K562 (cell line): ENCODE data around the gene SLC4A2. TPM values are rescaled to one million over a fixed set of nuclear protein-coding genes. Genes with fewer than 3 reads are reported as not detected.

Experiments
- ARNT ChIP-seq, 2 experiments: fragments of 450-650 bp; IDR thresholded peaks; 2 replicates each; pipeline ENCODE4 v1.6.1; 2016; ENCODE audit warnings: mild to moderate bottlenecking in 1 of 2
- KAT8 ChIP-seq: fragments of 450-650 bp; IDR thresholded peaks from 2 replicates; pipeline ENCODE4 v1.6.1; 2016; ENCODE audit warnings: low read depth, mild to moderate bottlenecking
- L3MBTL2 ChIP-seq: fragments of 450-650 bp; IDR thresholded peaks from 2 replicates; pipeline ENCODE4 v1.6.1; 2016; ENCODE audit warnings: mild to moderate bottlenecking, moderate library complexity
- MBD2 ChIP-seq: sonication (generic); IDR thresholded peaks from 2 replicates; pipeline ENCODE4 v1.6.1; 2016; ENCODE audit warnings: low read depth, borderline replicate concordance
- NCOA6 ChIP-seq: fragments of 450-650 bp; IDR thresholded peaks from 2 replicates; pipeline ENCODE4 v1.6.1; 2017; ENCODE audit warnings: mild to moderate bottlenecking
- NEUROD1 ChIP-seq: fragments of 150-350 bp; IDR thresholded peaks from 2 replicates; pipeline ENCODE4 v1.6.1; 2014; ENCODE audit warnings: borderline replicate concordance, low read length, low read depth; ENCODE audit not compliant: partially characterized antibody
- NFE2 ChIP-seq: IDR thresholded peaks from 2 replicates; pipeline ENCODE4 v1.6.1; 2014; ENCODE audit warnings: antibody characterized with exemption, low read depth
- SNRNP70 ChIP-seq: fragments of 200-400 bp; formaldehyde crosslinking; optimal IDR thresholded peaks from 2 replicates; pipeline ENCODE3; 2017; ENCODE audit warnings: low read depth, low read length
- TFAM ChIP-seq: fragments of 250-450 bp; sonication (Bioruptor Pico); conservative IDR thresholded peaks from 2 replicates; pipeline ENCODE4 v1.5.0; 2021; ENCODE audit warnings: mild to moderate bottlenecking, moderate library complexity
- ZNF354B ChIP-seq: fragments of 250-450 bp; sonication (Bioruptor Pico); IDR thresholded peaks from 2 replicates; pipeline ENCODE4 v1.4.0; 2020
- polyA plus RNA-seq, 8 experiments: library from polyadenylated mRNA; depleted of rRNA in 4 of 8; stranded (reverse) in 5 of 8; unstranded in 3 of 8; fragments of >200 nt; fragmentation: Nextera tagmentation in 2 of 8; fragmentation: Illumina TruSeq in 1 of 8; extraction: Ambion mirVana in 2 of 8; extraction: Trizol in 1 of 8; gene quantifications; 2 replicates each; pipeline versions ENCODE4 v1.2.1 to v1.2.3, GENCODE V29; 2011 to 2014; ENCODE audit warnings: inconsistent platforms in 1 of 8, missing spikeins in 1 of 8
- total RNA-seq, 7 experiments: library from RNA; depleted of rRNA in 6 of 7; stranded (reverse); fragments of >200 nt in 6 of 7; fragmentation: Illumina TruSeq in 2 of 7; extraction: Trizol in 2 of 7; gene quantifications; 2 replicates each; pipeline versions ENCODE4 v1.2.1 to v1.2.3, GENCODE V29; 2011 to 2021; ENCODE audit warnings: low replicate concordance in 1 of 7
- TF ChIP-seq, protein P1 (sequence below), 2 experiments: fragments of 450-650 bp; formaldehyde crosslinking in 1 of 2; IDR thresholded peaks; 2 replicates each; pipeline versions ENCODE4 v1.4.0 to v1.6.1; 2014 to 2020; ENCODE audit warnings: mild to moderate bottlenecking in 2 of 2, borderline replicate concordance in 1 of 2, low read depth in 1 of 2
- TF ChIP-seq, protein P2 (sequence below): sonication (generic); formaldehyde crosslinking; IDR thresholded peaks from 2 replicates; pipeline ENCODE4 v1.8.0; 2022; ENCODE audit warnings: mild to moderate bottlenecking, missing genetic modification reagents
- TF ChIP-seq, protein P3 (sequence below), 2 experiments: fragments of 450-650 bp in 1 of 2; sonication (generic) in 1 of 2; formaldehyde crosslinking in 1 of 2; IDR thresholded peaks in 1 of 2; conservative IDR thresholded peaks in 1 of 2; 2 replicates each; pipeline versions ENCODE4 v1.6.1 to v1.8.1; 2016 to 2023; ENCODE audit warnings: mild to moderate bottlenecking in 2 of 2, moderate library complexity in 2 of 2, inconsistent platforms in 1 of 2, missing genetic modification reagents in 1 of 2
- TF ChIP-seq, protein P4 (sequence below): IDR thresholded peaks from 2 replicates; pipeline ENCODE4 v1.6.1; 2011; ENCODE audit warnings: borderline replicate concordance, low read depth, mild to moderate bottlenecking, moderate library complexity, low read length; ENCODE audit not compliant: insufficient read depth, poor library complexity, severe bottlenecking

Gene SLC4A2
- total and polyA plus RNA-seq, 9 of the 15 experiments (the other 6 are each of a cell fraction or from before 2014, with no cell fraction given), result 11.4 to 375 (median 130) TPM

DNA sequence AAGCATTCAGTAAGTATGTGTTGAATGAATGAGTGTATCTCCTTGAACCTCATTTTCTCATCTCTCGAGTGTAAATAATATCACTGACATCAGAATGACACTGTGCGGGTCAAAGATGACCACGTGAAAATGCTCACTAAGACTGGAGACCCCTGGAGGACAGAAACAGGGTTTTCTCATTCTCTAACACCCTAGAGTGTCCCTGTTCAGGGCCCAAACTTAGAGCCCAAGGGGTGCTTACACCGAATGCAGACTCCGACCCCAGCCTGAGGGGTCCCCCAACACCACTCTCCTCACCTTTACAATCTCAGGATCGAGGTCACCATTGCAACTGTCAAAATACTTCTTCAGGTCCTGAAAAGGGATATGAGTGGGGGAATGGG is 3.1 kb upstream of the SLC4A2 start (continued):
- TF ChIP-seq NEUROD1, result no peak
- TF ChIP-seq ARNT (IDR thresholded peaks at IDR 0.05), result peak in 1 of 2 experiments; percentile 54; a peak in 1 of 4 replicates
- TF ChIP-seq, protein P1, sequence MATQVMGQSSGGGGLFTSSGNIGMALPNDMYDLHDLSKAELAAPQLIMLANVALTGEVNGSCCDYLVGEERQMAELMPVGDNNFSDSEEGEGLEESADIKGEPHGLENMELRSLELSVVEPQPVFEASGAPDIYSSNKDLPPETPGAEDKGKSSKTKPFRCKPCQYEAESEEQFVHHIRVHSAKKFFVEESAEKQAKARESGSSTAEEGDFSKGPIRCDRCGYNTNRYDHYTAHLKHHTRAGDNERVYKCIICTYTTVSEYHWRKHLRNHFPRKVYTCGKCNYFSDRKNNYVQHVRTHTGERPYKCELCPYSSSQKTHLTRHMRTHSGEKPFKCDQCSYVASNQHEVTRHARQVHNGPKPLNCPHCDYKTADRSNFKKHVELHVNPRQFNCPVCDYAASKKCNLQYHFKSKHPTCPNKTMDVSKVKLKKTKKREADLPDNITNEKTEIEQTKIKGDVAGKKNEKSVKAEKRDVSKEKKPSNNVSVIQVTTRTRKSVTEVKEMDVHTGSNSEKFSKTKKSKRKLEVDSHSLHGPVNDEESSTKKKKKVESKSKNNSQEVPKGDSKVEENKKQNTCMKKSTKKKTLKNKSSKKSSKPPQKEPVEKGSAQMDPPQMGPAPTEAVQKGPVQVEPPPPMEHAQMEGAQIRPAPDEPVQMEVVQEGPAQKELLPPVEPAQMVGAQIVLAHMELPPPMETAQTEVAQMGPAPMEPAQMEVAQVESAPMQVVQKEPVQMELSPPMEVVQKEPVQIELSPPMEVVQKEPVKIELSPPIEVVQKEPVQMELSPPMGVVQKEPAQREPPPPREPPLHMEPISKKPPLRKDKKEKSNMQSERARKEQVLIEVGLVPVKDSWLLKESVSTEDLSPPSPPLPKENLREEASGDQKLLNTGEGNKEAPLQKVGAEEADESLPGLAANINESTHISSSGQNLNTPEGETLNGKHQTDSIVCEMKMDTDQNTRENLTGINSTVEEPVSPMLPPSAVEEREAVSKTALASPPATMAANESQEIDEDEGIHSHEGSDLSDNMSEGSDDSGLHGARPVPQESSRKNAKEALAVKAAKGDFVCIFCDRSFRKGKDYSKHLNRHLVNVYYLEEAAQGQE (IDR thresholded peaks at IDR 0.05; ENCODE audit: borderline replicate concordance), result no peak
- TF ChIP-seq, protein P1 (CRISPR knock-in tag; IDR thresholded peaks at IDR 0.05; ENCODE audit: low read depth), result no peak
- TF ChIP-seq TFAM (CRISPR knock-in tag), result no peak
- no peak for TF ChIP-seq KAT8
- TF ChIP-seq L3MBTL2, result peak; percentile 93
- TF ChIP-seq, protein P2, sequence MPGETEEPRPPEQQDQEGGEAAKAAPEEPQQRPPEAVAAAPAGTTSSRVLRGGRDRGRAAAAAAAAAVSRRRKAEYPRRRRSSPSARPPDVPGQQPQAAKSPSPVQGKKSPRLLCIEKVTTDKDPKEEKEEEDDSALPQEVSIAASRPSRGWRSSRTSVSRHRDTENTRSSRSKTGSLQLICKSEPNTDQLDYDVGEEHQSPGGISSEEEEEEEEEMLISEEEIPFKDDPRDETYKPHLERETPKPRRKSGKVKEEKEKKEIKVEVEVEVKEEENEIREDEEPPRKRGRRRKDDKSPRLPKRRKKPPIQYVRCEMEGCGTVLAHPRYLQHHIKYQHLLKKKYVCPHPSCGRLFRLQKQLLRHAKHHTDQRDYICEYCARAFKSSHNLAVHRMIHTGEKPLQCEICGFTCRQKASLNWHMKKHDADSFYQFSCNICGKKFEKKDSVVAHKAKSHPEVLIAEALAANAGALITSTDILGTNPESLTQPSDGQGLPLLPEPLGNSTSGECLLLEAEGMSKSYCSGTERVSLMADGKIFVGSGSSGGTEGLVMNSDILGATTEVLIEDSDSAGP, result peak; percentile 16; the same call in 1 of the 2 replicates
- TF ChIP-seq, protein P3, sequence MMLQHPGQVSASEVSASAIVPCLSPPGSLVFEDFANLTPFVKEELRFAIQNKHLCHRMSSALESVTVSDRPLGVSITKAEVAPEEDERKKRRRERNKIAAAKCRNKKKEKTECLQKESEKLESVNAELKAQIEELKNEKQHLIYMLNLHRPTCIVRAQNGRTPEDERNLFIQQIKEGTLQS (IDR thresholded peaks at IDR 0.05), result peak; percentile 34; the same call in 1 of the 2 replicates
- TF ChIP-seq, protein P3 (CRISPR knock-in tag; conservative IDR thresholded peaks at IDR 0.05), result no peak
- TF ChIP-seq SNRNP70, result no peak
- peak; percentile 53; the same call in 1 of the 2 replicates for TF ChIP-seq NFE2
- no peak for TF ChIP-seq ZNF354B
- TF ChIP-seq MBD2, result peak; percentile 39; the same call in 1 of the 2 replicates
- TF ChIP-seq NCOA6, result no peak
- TF ChIP-seq, protein P4, sequence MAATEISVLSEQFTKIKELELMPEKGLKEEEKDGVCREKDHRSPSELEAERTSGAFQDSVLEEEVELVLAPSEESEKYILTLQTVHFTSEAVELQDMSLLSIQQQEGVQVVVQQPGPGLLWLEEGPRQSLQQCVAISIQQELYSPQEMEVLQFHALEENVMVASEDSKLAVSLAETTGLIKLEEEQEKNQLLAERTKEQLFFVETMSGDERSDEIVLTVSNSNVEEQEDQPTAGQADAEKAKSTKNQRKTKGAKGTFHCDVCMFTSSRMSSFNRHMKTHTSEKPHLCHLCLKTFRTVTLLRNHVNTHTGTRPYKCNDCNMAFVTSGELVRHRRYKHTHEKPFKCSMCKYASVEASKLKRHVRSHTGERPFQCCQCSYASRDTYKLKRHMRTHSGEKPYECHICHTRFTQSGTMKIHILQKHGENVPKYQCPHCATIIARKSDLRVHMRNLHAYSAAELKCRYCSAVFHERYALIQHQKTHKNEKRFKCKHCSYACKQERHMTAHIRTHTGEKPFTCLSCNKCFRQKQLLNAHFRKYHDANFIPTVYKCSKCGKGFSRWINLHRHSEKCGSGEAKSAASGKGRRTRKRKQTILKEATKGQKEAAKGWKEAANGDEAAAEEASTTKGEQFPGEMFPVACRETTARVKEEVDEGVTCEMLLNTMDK, result peak; percentile 98
